Aorta (tissue), 5 donors: Measurements from ENCODE around the gene PAK1IP1. TPM values are rescaled to one million over a fixed set of nuclear protein-coding genes. Genes with fewer than 3 reads are reported as not detected.
"Not testable (repeated sequence)": the region's sequence is repeated elsewhere in the genome, so short reads cannot be mapped to it uniquely, and the experiment has no call there.

Experiments
- ATAC-seq: fragments of 200-7000 bp; cut with Tn5 transposase; one replicate; pipeline ENCODE4 v1.9.1; 2022; ENCODE audit warnings: moderate library complexity; ENCODE audit not compliant: low FRiP score
- DNase-seq, 2 donors: peaks; one replicate each; pipeline ENCODE4 v3.0.0-alpha.2; 2020
- H3K27ac ChIP-seq, 2 donors: one replicate each; pipeline ENCODE4 v1.5.1; 2013; ENCODE audit warnings: low read length in 2 of 2, mild to moderate bottlenecking in 2 of 2, moderate library complexity in 2 of 2, control low read depth in 1 of 2, inconsistent platforms in 1 of 2, low read depth in 1 of 2
- H3K27me3 ChIP-seq, 2 donors: one replicate each; pipeline ENCODE4 v1.6.1; 2013; ENCODE audit warnings: control low read depth in 1 of 2, low read length in 1 of 2, mild to moderate bottlenecking in 1 of 2, moderate library complexity in 1 of 2; ENCODE audit not compliant: insufficient read depth in 2 of 2, control insufficient read depth in 1 of 2
- H3K36me3 ChIP-seq, 2 donors: one replicate each; pipeline ENCODE4 v1.6.1; 2013; ENCODE audit warnings: control low read depth in 1 of 2, low read length in 1 of 2, mild to moderate bottlenecking in 1 of 2; ENCODE audit not compliant: insufficient read depth in 2 of 2, control insufficient read depth in 1 of 2
- H3K4me1 ChIP-seq, 2 donors: one replicate each; pipeline ENCODE4 v1.6.1; 2013; ENCODE audit warnings: low read length in 2 of 2, control low read depth in 1 of 2, mild to moderate bottlenecking in 1 of 2, moderate library complexity in 1 of 2; ENCODE audit not compliant: insufficient read depth in 2 of 2, control insufficient read depth in 1 of 2
- H3K4me3 ChIP-seq, 2 donors: one replicate each; pipeline ENCODE4 v1.5.1; 2013; ENCODE audit warnings: low read length in 2 of 2, control low read depth in 1 of 2, mild to moderate bottlenecking in 1 of 2
- H3K9me3 ChIP-seq: one replicate; pipeline ENCODE4 v1.6.1; 2013; ENCODE audit warnings: mild to moderate bottlenecking, low read length; ENCODE audit not compliant: control insufficient read depth
- WGBS, 2 donors: extraction: QIAGEN DNeasy Blood & Tissue Kit; methylation state at CpG; one replicate each; pipeline ENCODE4 v1.1.7; 2013; 5-methylcytosine and 5-hydroxymethylcytosine counted together
- intact Hi-C, 2 donors: fragments of 100-400 bp; cut with DNase I; formaldehyde crosslinking; loops; one replicate each; pipeline versions ENCODE4 v1.14.2 to v1.15.0; 2022
- long read RNA-seq, 2 donors: library from polyadenylated mRNA; unstranded; transcript quantifications; one replicate each; pipeline ENCODE4 v2.0.0, GENCODE V29; 2020 to 2021
- polyA plus RNA-seq, 2 donors: library from polyadenylated mRNA; stranded (reverse); fragments of 200-250 nt; gene quantifications; one replicate each; pipeline ENCODE4 v1.2.3, GENCODE V29; 2013
- total RNA-seq, 2 donors: library from RNA; stranded (reverse); fragmentation: NEBNext Ultra II Directional; extraction: Animal tissue kit (Norgen Biotek cat#: 25700); gene quantifications; one replicate each; pipeline ENCODE4 v1.2.1, GENCODE V29; 2021
- donor health status: healthy with polysubstance abuse.
- donor health status: Bipolar disorder and iron deficiency.
- donor health status: DM: no; HTN: no; CAD: no.
- donor health status: DM: no; HTN: no; CAD: no.
- donor health status: DM: yes; HTN: yes; CAD: no.

PAK1IP1 gene
- total RNA-seq (1 to 10 TPM; 9.2 to 9.9 TPM), polyA plus RNA-seq (10 to 100 TPM in 1 of 2 donors, 1 to 10 TPM in 1; 6.3 to 12.3 TPM)
- long read RNA-seq, donor 1, transcript PAK1IP1-201 (10 exons, 1,800 nt) = major isoform, 28 of 43 reads
- long read RNA-seq, donor 1, partial matches to known transcripts = 2 of 43 reads
- long read RNA-seq, donor 1, other reads (novel, unspliced or antisense) = 13 of 43 reads
- long read RNA-seq, donor 2, partial matches to known transcripts = 0 of 5 reads
- long read RNA-seq, donor 2, other reads (novel, unspliced or antisense) = 2 of 5 reads

GRCh38 chr6:10694302-10695085, at the start of gene PAK1IP1, which contains the start of gene C6orf52:
Gene PAK1IP1, plus strand, starts transcription at chr6:10694972. Its CDS starts 14 bp downstream, at chr6:10694986.
Gene C6orf52, minus strand, starts transcription at chr6:10694616. Its CDS starts 7,066 bp downstream, at chr6:10687550.
- peak; percentile 96 to 97 for DNase-seq
- peak within 1 kb of the TSS; percentile 72 to 86 for H3K27ac ChIP-seq
- WGBS, 2 donors = 0% methylated on average over 53 of the region's 53 CpGs
- H3K36me3 ChIP-seq = peaks cover 0 to 2% of the 10 kb centered on the region in 2 donors
- H3K27me3 ChIP-seq = no peaks in the 10 kb centered on the region
- no peaks in the 10 kb centered on the region for H3K9me3 ChIP-seq
- H3K4me3 ChIP-seq = peak within 1 kb of the TSS; percentile 77 to 95
- ATAC-seq = peak; percentile 99
- intact Hi-C loops = loop anchor here (1.0 to 10.0 kb wide), 3 partner anchors 28 to 184 kb away; partner anchors contain the start of gene TMEM14C (in 1 of the 2)
- no peaks in the 10 kb centered on the region for H3K4me1 ChIP-seq

- H3K4me1 ChIP-seq = no peaks in the 10 kb centered on the region
- no peaks in the 10 kb centered on the region for H3K36me3 ChIP-seq
- intact Hi-C loops = no loop called here
- 47 to 48% methylated on average over 12 of the region's 12 CpGs for WGBS, 2 donors
- no peaks in the 10 kb centered on the region for H3K9me3 ChIP-seq
- H3K27ac ChIP-seq = no peak overlapping the region
- H3K4me3 ChIP-seq = no peak overlapping the region
- DNase-seq = no peak
- no peak for ATAC-seq
- no peaks in the 10 kb centered on the region for H3K27me3 ChIP-seq
These were observed 39.2 kb upstream of the PAK1IP1 start for GRCh38 chr6:10655508-10656055.

- intact Hi-C loops = no loop called here
- Histone ChIP-seq H3K27me3 (no peaks in the 10 kb centered on the region), H3K9me3 (no peaks in the 10 kb centered on the region), H3K27ac (no peak overlapping the region), H3K4me3 (no peak overlapping the region), H3K36me3 (no peaks in the 10 kb centered on the region), H3K4me1 (no peaks in the 10 kb centered on the region)
- WGBS, 2 donors = 80 to 83% methylated on average over 24 of the region's 24 CpGs
- ATAC-seq (no peak), DNase-seq (no peak)
These were observed 35.7 kb upstream of the PAK1IP1 start for GRCh38 chr6:10658910-10659698.

- no peak for DNase-seq
- no peaks in the 10 kb centered on the region for H3K4me1 ChIP-seq
- no peak for ATAC-seq
- H3K4me3 ChIP-seq = no peak overlapping the region
- no peaks in the 10 kb centered on the region for H3K27me3 ChIP-seq
- H3K27ac ChIP-seq = no peak overlapping the region
- no peaks in the 10 kb centered on the region for H3K9me3 ChIP-seq
- no peaks in the 10 kb centered on the region for H3K36me3 ChIP-seq
- intact Hi-C loops = no loop called here
- 67 to 74% methylated on average over 44 to 48 of the region's 48 CpGs for WGBS, 2 donors
These were observed 34.9 kb upstream of the PAK1IP1 start for GRCh38 chr6:10659699-10660348.

- H3K4me3 ChIP-seq, intact Hi-C loops, H3K27ac ChIP-seq, ATAC-seq, H3K4me1 ChIP-seq, H3K36me3 ChIP-seq, H3K27me3 ChIP-seq, H3K9me3 ChIP-seq, DNase-seq: not testable (repeated sequence)
- 87 to 92% methylated on average over 11 of the region's 11 CpGs for WGBS, 2 donors
These were observed 34.2 kb upstream of the PAK1IP1 start for GRCh38 chr6:10660431-10661191.

- H3K27ac ChIP-seq = no peak overlapping the region
- H3K9me3 ChIP-seq = no peaks in the 10 kb centered on the region
- no peaks in the 10 kb centered on the region for H3K27me3 ChIP-seq
- H3K4me3 ChIP-seq = no peak overlapping the region
- intact Hi-C loops = no loop called here
- ATAC-seq (no peak), DNase-seq (no peak)
- WGBS, 2 donors = 86 to 89% methylated on average over 8 of the region's 8 CpGs
- H3K36me3 ChIP-seq = no peaks in the 10 kb centered on the region
- H3K4me1 ChIP-seq = no peaks in the 10 kb centered on the region
These were observed 32.6 kb upstream of the PAK1IP1 start for GRCh38 chr6:10662207-10662606.

- ATAC-seq = no peak
- WGBS, 2 donors = 79 to 83% methylated on average over 2 of the region's 2 CpGs
- Histone ChIP-seq H3K4me3 (no peak overlapping the region), H3K4me1 (no peaks in the 10 kb centered on the region), H3K9me3 (no peaks in the 10 kb centered on the region), H3K27ac (no peak overlapping the region), H3K36me3 (no peaks in the 10 kb centered on the region), H3K27me3 (no peaks in the 10 kb centered on the region)
- no peak for DNase-seq
- intact Hi-C loops = no loop called here
These were observed 32.0 kb upstream of the PAK1IP1 start for GRCh38 chr6:10662742-10663141.
